Stimulated activated CD4-positive, alpha-beta T cell treated with anti-CD3 and anti-CD28 coated beads, TNF-alpha, amount 100 ng/mL, for 4 hours (primary cell): ENCODE measurements around the gene SMIM14.
"Not testable (repeated sequence)": the region's sequence is repeated elsewhere in the genome, so short reads cannot be mapped to it uniquely, and the experiment has no call there.

Experiments
- DNase-seq, 3 experiments: peaks; one replicate each; pipeline ENCODE4 v3.0.0-alpha.2; 2020; ENCODE audit warnings: low read depth in 3 of 3

The SMIM14 gene

DNA sequence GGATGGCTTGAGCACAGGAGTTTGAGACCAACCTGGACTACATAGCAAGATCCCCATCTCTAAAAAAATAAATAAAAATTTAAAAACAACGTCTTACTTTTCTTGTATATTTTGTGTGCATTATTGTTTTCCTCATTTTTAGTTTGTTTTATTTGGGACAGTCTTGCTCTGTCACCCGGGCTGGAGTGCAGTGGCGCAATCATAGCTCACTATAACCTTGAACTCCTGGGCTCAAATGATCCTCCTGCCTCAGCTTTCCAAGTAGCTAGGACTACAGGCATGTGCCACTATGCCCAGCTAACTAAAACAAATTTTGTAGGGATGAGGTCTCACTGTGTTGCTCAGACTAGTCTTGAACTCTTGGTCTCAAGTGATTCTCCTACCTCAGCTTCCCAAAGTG is 9.5 kb upstream of the SMIM14 start:
- no peak for DNase-seq

- DNase-seq, result no peak
These were observed 4.4 kb upstream of the SMIM14 start for GRCh38 chr4:39642885-39643552.

- no peak for DNase-seq
These were observed 2.8 kb upstream of the SMIM14 start for GRCh38 chr4:39641451-39641850.

DNA sequence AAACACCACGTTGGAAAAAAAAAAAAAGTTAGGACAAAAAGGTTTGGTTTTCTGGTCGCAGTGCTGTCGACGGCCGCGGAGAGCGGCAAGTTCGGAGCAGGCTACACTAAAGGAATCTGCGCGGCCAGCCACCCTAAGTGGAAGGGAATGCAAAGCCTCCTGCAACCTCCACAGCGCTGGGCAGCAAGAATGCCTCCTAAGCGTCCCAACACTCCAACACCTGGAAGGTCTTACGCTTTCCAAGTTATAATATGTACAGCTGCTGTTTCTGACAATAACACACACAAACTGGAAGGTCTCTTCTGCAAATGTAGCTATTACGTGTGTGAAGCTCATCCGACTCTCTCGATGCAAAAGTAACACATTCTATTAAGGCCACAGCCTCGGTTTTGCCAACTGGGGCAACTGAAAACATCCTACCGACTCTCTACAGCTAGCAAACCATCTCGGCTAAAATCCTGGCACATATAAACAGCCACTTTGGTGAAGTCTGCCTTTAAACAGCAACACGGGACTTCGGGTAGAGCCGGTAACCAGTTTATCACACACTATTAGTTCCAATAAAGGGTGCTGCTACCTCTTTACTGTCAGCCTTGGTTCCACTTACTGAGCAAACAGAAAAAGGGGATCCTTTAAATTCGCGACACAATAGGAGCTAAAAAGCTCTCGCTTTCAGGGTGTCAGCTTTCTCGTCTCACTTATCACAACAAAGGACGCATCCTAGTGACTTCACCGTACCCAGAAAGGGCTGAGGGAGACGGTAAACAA is 895 bp downstream of the SMIM14 start:
- peak in 2 of 3 experiments; percentile 0 to 1 for DNase-seq

GRCh38 chr4:39637221-39637585 is 1.5 kb downstream of the SMIM14 start:
- DNase-seq, result no peak

DNA sequence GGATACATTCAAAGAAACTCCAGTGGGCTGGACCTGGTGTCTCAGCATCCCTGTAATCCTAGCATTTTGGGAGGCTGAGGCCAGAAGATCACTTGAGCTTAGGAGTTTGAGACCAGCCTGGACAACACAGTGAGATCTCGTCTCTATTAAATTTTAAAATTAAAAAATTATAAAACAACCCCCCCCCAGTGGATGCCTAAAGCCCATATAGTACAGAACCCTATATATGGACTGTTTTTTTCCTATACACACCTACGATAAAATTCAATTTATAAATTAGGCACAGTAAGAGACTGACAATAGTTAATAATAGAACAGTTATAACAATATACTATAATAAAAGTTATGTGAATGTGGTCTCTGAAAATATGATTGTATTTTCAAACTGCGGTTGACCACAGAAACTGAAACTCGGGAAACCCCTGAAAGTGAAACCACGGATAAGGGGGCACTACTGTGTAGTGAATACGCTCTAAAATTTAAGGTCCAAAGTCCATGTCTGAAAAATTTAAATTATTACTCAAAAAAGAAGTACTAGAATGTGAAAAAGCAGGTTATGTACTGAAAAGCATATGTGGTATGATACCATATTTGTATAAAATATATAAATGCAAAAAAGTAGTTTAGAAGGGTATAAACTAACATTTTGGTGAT is 2.0 kb downstream of the SMIM14 start:
- DNase-seq, result no peak

- no peak for DNase-seq
These were observed 3.6 kb downstream of the SMIM14 start for GRCh38 chr4:39635023-39635422.

GRCh38 chr4:39631700-39632079 is 7.0 kb downstream of the SMIM14 start:
- DNase-seq, result no peak

GRCh38 chr4:39627413-39627812 is 11.3 kb downstream of the SMIM14 start:
- no peak for DNase-seq

DNA sequence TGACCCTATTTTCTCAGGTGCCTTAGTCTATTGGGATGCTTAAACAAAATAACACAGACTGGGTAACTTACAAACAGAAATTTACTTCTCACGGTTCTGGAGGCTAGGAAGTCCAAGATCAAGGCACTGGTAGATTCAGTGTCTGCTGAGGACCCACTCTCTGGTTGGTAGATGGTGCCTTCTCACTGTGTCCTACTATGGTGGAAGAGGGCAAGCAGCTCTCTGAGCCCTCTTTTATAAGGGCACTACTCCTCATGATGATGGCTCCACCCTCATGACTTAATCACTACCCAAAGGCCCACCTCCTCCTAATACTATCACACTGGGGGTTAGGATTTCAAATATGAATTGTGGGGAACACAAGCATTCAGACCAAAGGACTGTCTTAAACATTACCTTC is 11.8 kb downstream of the SMIM14 start:
- no peak for DNase-seq

DNA sequence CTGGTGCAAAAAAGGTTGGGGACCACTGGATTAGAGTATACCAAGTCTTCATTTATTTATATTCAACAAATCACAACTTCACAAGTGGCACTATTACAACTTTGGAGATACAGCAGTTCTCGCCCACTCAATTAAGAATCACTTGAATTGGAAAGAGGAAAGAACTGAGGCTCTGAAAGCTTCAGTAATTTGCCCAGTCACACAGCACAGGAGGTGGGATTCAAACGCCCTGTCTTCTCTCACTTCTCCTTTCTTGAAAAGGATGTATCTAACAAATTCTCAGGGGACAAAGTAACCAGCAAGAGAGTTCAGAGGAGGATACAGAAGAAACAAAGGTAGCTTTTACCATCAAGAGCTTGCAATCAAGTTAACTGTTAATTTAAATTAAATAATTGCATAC is 12.4 kb downstream of the SMIM14 start:
- DNase-seq, result no peak

DNA sequence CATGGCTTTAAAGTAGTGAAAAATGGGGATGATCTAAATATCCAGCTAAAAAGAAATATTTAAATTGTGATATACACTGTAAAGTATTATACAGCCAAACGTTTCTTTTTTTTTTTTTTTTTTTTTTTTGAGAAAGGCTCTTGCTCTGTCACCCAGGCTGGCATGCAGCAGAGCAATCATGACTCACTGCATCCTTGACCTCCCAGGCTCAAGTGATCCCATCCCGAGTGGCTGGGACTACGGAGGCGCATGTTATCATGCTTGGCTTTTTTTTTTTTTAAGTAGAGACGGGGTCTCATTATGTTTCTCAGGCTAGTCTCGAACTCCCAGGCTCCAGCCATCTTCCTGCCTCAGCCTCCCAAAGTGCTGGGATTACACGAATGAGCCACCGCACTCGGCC is 17.1 kb downstream of the SMIM14 start:
- DNase-seq, result no peak

- no peak for DNase-seq
These were observed 17.9 kb downstream of the SMIM14 start for GRCh38 chr4:39620551-39621313.

DNA sequence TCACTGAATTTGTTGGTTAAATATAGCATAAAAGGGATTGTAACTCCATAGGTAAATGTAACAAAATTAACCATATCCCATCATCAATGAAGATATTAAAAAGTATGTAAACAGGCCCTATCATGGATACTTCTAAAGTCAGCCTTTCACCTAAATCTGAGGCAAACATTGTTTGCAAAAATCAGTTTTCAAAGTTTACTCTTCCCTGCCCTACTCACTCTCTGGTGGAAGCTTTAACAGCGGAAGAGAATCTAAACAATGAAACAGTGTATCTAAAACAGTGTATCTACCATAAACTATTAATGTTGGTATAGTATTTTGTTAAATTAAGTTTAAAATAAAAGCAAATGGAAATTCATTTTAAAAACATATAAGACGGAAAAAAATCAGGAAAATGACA is 21.1 kb downstream of the SMIM14 start:
- DNase-seq, result no peak

GRCh38 chr4:39616651-39617050 is 22.0 kb downstream of the SMIM14 start:
- DNase-seq, result no peak

DNA sequence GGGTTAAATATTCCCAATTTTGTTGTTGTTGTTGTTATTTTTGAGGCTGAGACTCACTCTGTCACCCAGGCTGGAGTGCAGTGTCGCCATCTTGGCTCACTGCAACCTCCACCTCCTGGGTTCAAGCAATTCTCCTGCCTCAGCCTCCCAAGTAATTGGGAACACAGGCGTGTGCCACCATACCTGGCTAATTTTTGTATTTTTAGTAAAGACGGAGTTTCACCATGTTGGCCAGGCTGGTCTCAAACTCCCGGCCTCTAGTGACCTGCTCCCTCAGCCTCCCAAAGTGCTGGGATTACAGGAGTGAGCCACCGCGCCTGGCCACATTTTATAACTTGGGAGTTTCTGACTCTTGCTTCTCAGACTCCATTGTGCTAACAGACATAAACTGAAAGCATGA is 22.6 kb downstream of the SMIM14 start:
- not testable (repeated sequence) for DNase-seq

GRCh38 chr4:39614487-39615162 is 24.0 kb downstream of the SMIM14 start:
- no peak for DNase-seq

DNA sequence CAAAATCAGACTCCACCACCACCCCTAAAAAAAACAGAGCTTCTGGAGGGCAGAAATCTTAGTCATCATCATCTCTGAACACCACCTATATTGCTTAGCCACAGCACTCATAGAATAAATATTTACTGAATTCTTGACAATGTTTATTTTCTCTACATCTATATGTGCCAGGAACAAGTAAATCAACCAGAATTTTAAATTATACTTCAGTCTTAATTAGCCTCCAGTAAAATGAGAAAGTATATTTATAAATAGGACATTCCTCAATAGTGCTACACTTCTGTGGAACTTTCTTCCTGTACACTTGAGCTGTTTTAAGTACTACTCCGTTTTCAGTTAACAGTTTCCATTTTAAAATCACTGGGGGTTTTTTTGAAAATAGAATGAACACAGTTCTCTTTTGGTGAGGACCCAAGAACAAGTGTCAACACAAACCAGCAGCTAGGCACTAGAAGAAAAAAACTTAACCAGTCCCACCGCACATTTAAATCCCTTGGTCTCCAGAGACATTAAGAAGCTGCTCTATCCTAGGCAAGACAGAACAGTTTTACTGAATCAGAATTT is 25.5 kb downstream of the SMIM14 start:
- DNase-seq, result no peak

DNA sequence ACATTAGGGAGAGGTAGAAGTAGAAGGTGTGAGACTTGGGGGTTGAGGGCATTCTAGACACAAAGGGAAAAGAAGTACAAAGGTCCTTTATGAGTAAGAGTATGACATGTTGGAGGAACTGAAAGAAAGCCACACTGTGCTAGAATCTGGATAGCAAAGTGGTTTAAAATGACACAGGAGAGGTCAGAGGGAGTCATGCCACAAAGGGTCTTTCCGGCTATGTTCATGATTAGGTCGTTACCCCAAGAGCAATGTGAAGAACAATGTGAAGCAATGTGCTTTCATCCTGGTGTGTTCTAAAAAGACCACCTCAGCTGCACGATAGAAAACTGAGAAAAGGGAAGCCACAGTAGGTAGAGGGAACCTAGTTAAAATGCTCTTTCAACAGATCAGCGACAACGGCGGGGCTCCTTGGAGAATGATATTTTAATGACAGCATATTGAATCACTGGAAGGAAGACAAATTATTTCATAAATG is 29.2 kb downstream of the SMIM14 start:
- DNase-seq, result no peak

- no peak for DNase-seq
These were observed 30.2 kb downstream of the SMIM14 start for GRCh38 chr4:39608451-39608850.

DNA sequence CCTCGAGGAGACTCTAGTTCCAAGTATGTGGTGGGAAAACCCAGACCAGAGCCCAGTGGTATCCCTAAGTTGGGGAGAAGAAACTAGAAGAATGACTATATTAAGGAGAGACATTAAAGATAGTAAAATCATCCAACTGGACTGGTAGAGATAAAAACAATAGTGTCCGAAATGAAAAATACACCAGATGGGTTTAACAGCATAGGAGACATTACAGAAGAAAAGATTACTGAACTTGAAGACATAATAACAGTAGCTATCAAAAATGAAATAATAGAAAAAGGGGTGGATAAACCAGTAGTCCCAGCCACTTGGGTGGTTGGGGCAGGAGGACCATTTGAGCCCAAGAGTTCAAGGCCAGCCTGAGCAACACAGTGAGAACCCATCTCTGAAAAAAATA is 31.9 kb downstream of the SMIM14 start:
- no peak for DNase-seq
